Tibial nerve (tissue), 4 donors: ENCODE data around the gene HTRA3. TPM values are rescaled to one million over a fixed set of nuclear protein-coding genes. Genes with fewer than 3 reads are reported as not detected.

Experiments
- DNase-seq, 2 donors: peaks; one replicate each; pipeline ENCODE4 v3.0.0-alpha.2; 2019; ENCODE audit warnings: low spot score in 2 of 2
- H3K27ac ChIP-seq, 4 donors: fragments of 200-600 bp; sonication (generic) in 3 of 4; one replicate each; pipeline ENCODE4 v1.5.1; 2017 to 2019; ENCODE audit warnings: mild to moderate bottlenecking in 1 of 4
- H3K27me3 ChIP-seq, 2 donors: fragments of 200-600 bp; sonication (generic) in 1 of 2; one replicate each; pipeline versions ENCODE4 v1.5.1 to v1.6.0; 2017 to 2019
- H3K36me3 ChIP-seq, 3 donors: fragments of 200-600 bp; sonication (generic); one replicate each; pipeline ENCODE4 v1.5.1; 2018 to 2019
- H3K4me1 ChIP-seq, 4 donors: fragments of 200-600 bp; sonication (generic) in 3 of 4; one replicate each; pipeline ENCODE4 v1.5.1; 2017 to 2019
- H3K4me3 ChIP-seq, 4 donors: fragments of 200-600 bp; sonication (generic) in 3 of 4; one replicate each; pipeline ENCODE4 v1.5.1; 2017 to 2019; ENCODE audit warnings: mild to moderate bottlenecking in 1 of 4, moderate library complexity in 1 of 4
- H3K9me3 ChIP-seq, 4 donors: fragments of 200-600 bp; sonication (generic) in 3 of 4; one replicate each; pipeline ENCODE4 v1.5.1; 2017 to 2019
- EP300 ChIP-seq, 2 donors: sonication (generic); formaldehyde crosslinking; IDR thresholded peaks; one replicate each; pipeline ENCODE4 v1.6.1; 2017; ENCODE audit warnings: antibody characterized with exemption in 2 of 2, mild to moderate bottlenecking in 1 of 2
- POLR2A ChIP-seq, 2 donors: fragments of 450-650 bp; IDR thresholded peaks; one replicate each; pipeline ENCODE4 v1.6.1; 2017; ENCODE audit warnings: antibody characterized with exemption in 2 of 2, mild to moderate bottlenecking in 2 of 2, moderate library complexity in 2 of 2
- WGBS, 2 donors: methylation state at CpG; one replicate each; pipeline ENCODE4 v1.1.5; 2018; 5-methylcytosine and 5-hydroxymethylcytosine counted together
- total RNA-seq, 4 donors: library from RNA; depleted of rRNA; stranded (reverse); fragments of >200 nt; gene quantifications; one replicate each; pipeline ENCODE4 v1.1.0, GENCODE V29; 2016
- TF ChIP-seq, protein P1 (sequence below), 5 experiments: fragments of 200-600 bp in 3 of 5; fragments of 450-650 bp in 2 of 5; sonication (generic) in 3 of 5; IDR thresholded peaks; one replicate each; pipeline ENCODE4 v1.5.1; 2016 to 2019; ENCODE audit warnings: antibody characterized with exemption in 5 of 5, mild to moderate bottlenecking in 3 of 5, moderate library complexity in 2 of 5

HTRA3 gene
- total RNA-seq, 4 donors from 2014 or later: 34.9 to 54.3 (median 43.5) TPM

- Histone ChIP-seq H3K4me3 (no peak overlapping the region), H3K4me1 (peaks cover 0 to 5% (median under 1%) of the 10 kb centered on the region in 4 donors), H3K9me3 (no peaks in the 10 kb centered on the region), H3K36me3 (peaks cover 0 to 60% (median 0%) of the 10 kb centered on the region in 3 donors), H3K27me3 (no peaks in the 10 kb centered on the region), H3K27ac (no peak overlapping the region)
- TF ChIP-seq, protein P1, sequence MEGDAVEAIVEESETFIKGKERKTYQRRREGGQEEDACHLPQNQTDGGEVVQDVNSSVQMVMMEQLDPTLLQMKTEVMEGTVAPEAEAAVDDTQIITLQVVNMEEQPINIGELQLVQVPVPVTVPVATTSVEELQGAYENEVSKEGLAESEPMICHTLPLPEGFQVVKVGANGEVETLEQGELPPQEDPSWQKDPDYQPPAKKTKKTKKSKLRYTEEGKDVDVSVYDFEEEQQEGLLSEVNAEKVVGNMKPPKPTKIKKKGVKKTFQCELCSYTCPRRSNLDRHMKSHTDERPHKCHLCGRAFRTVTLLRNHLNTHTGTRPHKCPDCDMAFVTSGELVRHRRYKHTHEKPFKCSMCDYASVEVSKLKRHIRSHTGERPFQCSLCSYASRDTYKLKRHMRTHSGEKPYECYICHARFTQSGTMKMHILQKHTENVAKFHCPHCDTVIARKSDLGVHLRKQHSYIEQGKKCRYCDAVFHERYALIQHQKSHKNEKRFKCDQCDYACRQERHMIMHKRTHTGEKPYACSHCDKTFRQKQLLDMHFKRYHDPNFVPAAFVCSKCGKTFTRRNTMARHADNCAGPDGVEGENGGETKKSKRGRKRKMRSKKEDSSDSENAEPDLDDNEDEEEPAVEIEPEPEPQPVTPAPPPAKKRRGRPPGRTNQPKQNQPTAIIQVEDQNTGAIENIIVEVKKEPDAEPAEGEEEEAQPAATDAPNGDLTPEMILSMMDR (IDR thresholded peaks at IDR 0.05): no peak
- TF ChIP-seq EP300 (IDR thresholded peaks at IDR 0.05) (no peak), POLR2A (IDR thresholded peaks at IDR 0.05) (no peak)
- DNase-seq: no peak
- 89 to 93% methylated on average over 21 to 25 of the region's 29 CpGs for WGBS, 2 donors
These were observed 32.1 kb upstream of the HTRA3 start for GRCh38 chr4:8237256-8237989.

DNA sequence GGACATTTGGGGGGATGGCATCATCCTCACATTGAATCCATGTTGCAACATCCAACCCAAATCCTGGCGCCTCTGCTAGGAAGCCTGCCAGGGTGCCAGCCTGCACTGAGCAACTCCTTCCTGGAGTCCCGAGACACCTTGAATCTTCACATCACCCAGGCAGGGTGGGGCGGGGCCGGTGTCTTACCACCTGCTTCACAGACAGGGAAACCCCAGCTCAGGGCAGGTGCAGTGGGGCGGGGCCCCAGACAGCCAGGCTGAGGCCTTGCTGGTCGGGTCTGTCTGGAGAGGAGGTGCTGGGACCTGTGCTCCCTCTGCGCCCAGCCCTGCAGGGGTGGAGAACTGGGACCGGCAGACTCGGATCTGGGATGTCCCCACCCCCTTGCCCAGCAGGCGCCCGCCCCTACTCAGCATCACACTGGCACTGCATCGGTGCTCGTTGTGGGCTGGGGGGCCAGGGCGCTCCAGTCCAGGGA, 31.5 kb upstream of the HTRA3 start:
- no peak overlapping the region for H3K4me3 ChIP-seq
- no peaks in the 10 kb centered on the region for H3K9me3 ChIP-seq
- TF ChIP-seq, protein P1 (IDR thresholded peaks at IDR 0.05): no peak
- TF ChIP-seq POLR2A (IDR thresholded peaks at IDR 0.05) (no peak), EP300 (IDR thresholded peaks at IDR 0.05) (no peak)
- no peaks in the 10 kb centered on the region for H3K27me3 ChIP-seq
- peaks cover 0 to 12% (median 2%) of the 10 kb centered on the region in 4 donors for H3K4me1 ChIP-seq
- H3K36me3 ChIP-seq: peaks cover 0 to 55% (median 0%) of the 10 kb centered on the region in 3 donors
- DNase-seq: no peak
- no peak overlapping the region for H3K27ac ChIP-seq
- 68 to 73% methylated on average over 2 to 7 of the region's 14 CpGs for WGBS, 2 donors

DNA sequence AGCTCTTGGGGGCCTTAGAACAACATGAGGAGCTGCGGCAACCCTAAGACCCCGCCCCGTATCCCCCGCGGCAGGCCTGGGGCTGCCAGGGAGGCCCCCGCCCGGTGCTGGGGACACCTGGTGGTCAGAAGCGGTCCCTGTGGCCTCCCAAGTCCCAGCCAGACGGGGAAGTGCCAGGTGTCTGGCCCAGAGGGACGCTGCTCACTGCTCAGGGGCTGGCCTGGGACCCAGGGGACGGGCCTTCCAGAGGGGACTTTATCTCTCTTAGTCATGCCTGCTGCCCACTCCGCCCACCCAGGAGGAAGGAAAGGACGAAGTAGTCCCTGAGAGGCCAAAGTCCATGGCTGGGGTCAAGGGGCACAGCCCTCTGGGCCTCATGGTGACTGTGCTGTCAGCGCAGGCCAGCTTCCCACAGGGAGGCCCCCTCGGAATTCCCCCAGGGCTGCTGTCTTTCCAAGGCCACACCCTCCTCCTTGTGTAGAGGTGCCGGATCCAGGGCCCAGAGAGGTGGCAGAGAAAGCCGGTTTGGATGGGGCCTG, 31.0 kb upstream of the HTRA3 start:
- Histone ChIP-seq H3K9me3 (no peaks in the 10 kb centered on the region), H3K4me1 (peaks cover 0 to 13% (median 2%) of the 10 kb centered on the region in 4 donors), H3K27ac (no peak overlapping the region), H3K36me3 (peaks cover 0 to 50% (median 0%) of the 10 kb centered on the region in 3 donors), H3K27me3 (no peaks in the 10 kb centered on the region), H3K4me3 (no peak overlapping the region)
- 49 to 55% methylated on average over 5 to 12 of the region's 17 CpGs for WGBS, 2 donors
- TF ChIP-seq, protein P1 (IDR thresholded peaks at IDR 0.05): peak in 3 of 5 experiments; percentile 8 to 16 (median 14)
- TF ChIP-seq EP300 (IDR thresholded peaks at IDR 0.05): no peak
- DNase-seq: no peak

GRCh38 chr4:8239226-8239625, 30.3 kb upstream of the HTRA3 start:
- H3K9me3 ChIP-seq: no peaks in the 10 kb centered on the region
- H3K4me3 ChIP-seq: no peak overlapping the region
- peaks cover 0 to 44% (median 0%) of the 10 kb centered on the region in 3 donors for H3K36me3 ChIP-seq
- H3K27ac ChIP-seq: no peak overlapping the region
- H3K27me3 ChIP-seq: no peaks in the 10 kb centered on the region
- TF ChIP-seq, protein P1 (IDR thresholded peaks at IDR 0.05): no peak
- TF ChIP-seq EP300 (IDR thresholded peaks at IDR 0.05): no peak
- no peak for TF ChIP-seq POLR2A (IDR thresholded peaks at IDR 0.05)
- WGBS, 2 donors: 96 to 97% methylated on average over 8 to 10 of the region's 13 CpGs
- H3K4me1 ChIP-seq: peaks cover 0 to 13% (median 2%) of the 10 kb centered on the region in 4 donors
- no peak for DNase-seq

DNA sequence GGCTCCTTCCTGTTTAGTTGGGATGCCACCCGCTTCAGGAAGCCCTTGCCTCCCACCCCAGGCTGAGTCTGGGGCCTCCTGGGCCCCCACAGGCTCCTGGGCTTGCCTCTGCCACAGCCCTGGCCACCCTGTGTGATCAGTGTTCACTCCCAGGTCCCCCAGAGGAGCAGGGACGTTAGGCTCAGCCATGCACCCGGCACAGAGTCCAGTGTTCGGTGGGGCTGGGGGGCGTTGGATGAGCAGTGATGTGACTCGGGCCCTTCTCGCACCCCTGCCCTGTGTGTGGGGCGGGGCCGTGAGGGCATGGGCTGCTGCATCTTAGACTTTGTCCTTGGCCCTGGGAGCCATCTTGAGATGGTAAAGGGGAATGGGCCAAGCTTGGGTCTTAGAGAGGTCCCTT, 29.9 kb upstream of the HTRA3 start:
- TF ChIP-seq, protein P1 (IDR thresholded peaks at IDR 0.05): no peak
- TF ChIP-seq EP300 (IDR thresholded peaks at IDR 0.05) (no peak), POLR2A (IDR thresholded peaks at IDR 0.05) (no peak)
- H3K27me3 ChIP-seq: no peaks in the 10 kb centered on the region
- no peak for DNase-seq
- 87 to 98% methylated on average over 7 to 8 of the region's 9 CpGs for WGBS, 2 donors
- no peaks in the 10 kb centered on the region for H3K9me3 ChIP-seq
- peaks cover 0 to 39% (median 0%) of the 10 kb centered on the region in 3 donors for H3K36me3 ChIP-seq
- no peak overlapping the region for H3K27ac ChIP-seq
- H3K4me1 ChIP-seq: peaks cover 0 to 13% (median 2%) of the 10 kb centered on the region in 4 donors
- no peak overlapping the region for H3K4me3 ChIP-seq
